SK-N-DZ (cell line): ENCODE results near the gene SLC9A2. TPM values are rescaled to one million over a fixed set of nuclear protein-coding genes. Genes with fewer than 3 reads are reported as not detected.

Experiments
- DNase-seq: peaks from one replicate; pipeline ENCODE4 v3.0.0-alpha.2; 2015; ENCODE audit warnings: low spot score
- polyA plus RNA-seq, 2 experiments: library from polyadenylated mRNA; depleted of rRNA; stranded (reverse); fragments of >200 nt; gene quantifications; 2 replicates each; pipeline ENCODE4 v1.2.3, GENCODE V29; 2014

The SLC9A2 gene
- polyA plus RNA-seq (2014; cell fraction: cytosol; rRNA removed): not detected in 2 replicates
- 0.04 TPM in 1 of 2 replicates, not detected in the other for polyA plus RNA-seq (2014; cell fraction: nucleus; rRNA removed)

GRCh38 chr2:102619414-102620319 is at the start of gene SLC9A2:
Gene SLC9A2 (plus strand): TSS chr2:102619553. CDS start chr2:102619849, 296 bp downstream.
- DNase-seq: peak; percentile 11

- no peak for DNase-seq
Measured at GRCh38 chr2:102575888-102576287, 43.5 kb upstream of the SLC9A2 start.

GRCh38 chr2:102578376-102578775 is 41.0 kb upstream of the SLC9A2 start:
- no peak for DNase-seq

- no peak for DNase-seq
Measured at GRCh38 chr2:102581911-102582310, 37.4 kb upstream of the SLC9A2 start.

- DNase-seq: no peak
Measured at GRCh38 chr2:102582845-102583244, 36.5 kb upstream of the SLC9A2 start.

GRCh38 chr2:102585847-102586404 is 33.4 kb upstream of the SLC9A2 start:
- DNase-seq: no peak

- no peak for DNase-seq
Measured at GRCh38 chr2:102588213-102588939, 31.0 kb upstream of the SLC9A2 start.

- DNase-seq: no peak
Measured at GRCh38 chr2:102589444-102589843, 29.9 kb upstream of the SLC9A2 start.

GRCh38 chr2:102591491-102592045 is 27.8 kb upstream of the SLC9A2 start:
- no peak for DNase-seq

- no peak for DNase-seq
Measured at GRCh38 chr2:102592601-102593000, 26.8 kb upstream of the SLC9A2 start.

- no peak for DNase-seq
Measured at GRCh38 chr2:102593516-102593915, 25.8 kb upstream of the SLC9A2 start.

- DNase-seq: no peak
Measured at GRCh38 chr2:102594445-102595016, 24.8 kb upstream of the SLC9A2 start.

GRCh38 chr2:102597788-102598187 is 21.6 kb upstream of the SLC9A2 start:
- DNase-seq: no peak

GRCh38 chr2:102599486-102599885 is 19.9 kb upstream of the SLC9A2 start:
- DNase-seq: no peak

- no peak for DNase-seq
Measured at GRCh38 chr2:102601730-102602129, 17.6 kb upstream of the SLC9A2 start.

- no peak for DNase-seq
Measured at GRCh38 chr2:102603904-102604303, 15.4 kb upstream of the SLC9A2 start.

GRCh38 chr2:102604769-102605168 is 14.6 kb upstream of the SLC9A2 start:
- DNase-seq: no peak

GRCh38 chr2:102606353-102606752 is 13.0 kb upstream of the SLC9A2 start:
- no peak for DNase-seq

GRCh38 chr2:102615620-102616436 is 3.5 kb upstream of the SLC9A2 start:
- peak; percentile 50 for DNase-seq
